K562 (cell line): Measurements from ENCODE around the gene VILL. TPM values are rescaled to one million over a fixed set of nuclear protein-coding genes. Genes with fewer than 3 reads are reported as not detected.
A peak's percentile ranks its signal among the peaks of the same experiment; 100 is the strongest.

Source experiments
- ATAC-seq: fragments of 200-7000 bp; cut with Tn5 transposase; 3 replicates; pipeline ENCODE4 v1.9.1; 2020; ENCODE audit warnings: moderate library complexity
- BruUV-seq: library from RNA; stranded (reverse); fragments of 400-500 nt; replicated peaks from 2 replicates; lab custom pipeline; 2021; lab: Mats Ljungman, UMichigan
- CTCF ChIA-PET: fragments of 300-600 bp; formaldehyde crosslinking; extraction: SDS; loops from one replicate; lab custom pipeline; 2021; ENCODE audit warnings: low intra/inter-chr PET ratio; lab: Yijun Ruan, JAX
- POLR2A ChIA-PET: fragments of 300-600, 350-650 bp; sonication (Branson Sonifier 250); formaldehyde crosslinking; extraction: SDS; loops from one replicate; lab custom pipeline; 2021; ENCODE audit warnings: antibody characterized with exemption, inconsistent platforms; lab: Yijun Ruan, JAX
- DNase-seq, 4 experiments: peaks; one replicate each; pipeline versions ENCODE4 v3.0.0 to v3.0.0-alpha.2; 2011 to 2018; ENCODE audit warnings: low spot score in 3 of 4, mixed read lengths in 3 of 4; ENCODE audit errors: extremely low read depth in 1 of 4
- FAIRE-seq: peaks from 2 replicates; lab custom pipeline; 2011; peaks lifted over from hg19 to GRCh38; lab: Jason Lieb, UNC
- H2AFZ ChIP-seq: 2 replicates; pipeline ENCODE4 v1.6.0; 2011; ENCODE audit warnings: low read depth, low read length, control low read depth, inconsistent platforms
- H3K27ac ChIP-seq: fragments of 200-600 bp; 3 replicates; pipeline ENCODE4 v1.8.0; 2011; ENCODE audit warnings: low read depth, mild to moderate bottlenecking, control low read depth, inconsistent platforms, low read length, moderate library complexity, mixed read lengths; ENCODE audit errors: extremely low read depth
- H3K27me3 ChIP-seq, 2 experiments: fragments of 300-600 bp in 1 of 2; 2 replicates in 1 of 2; 3 replicates in 1 of 2; pipeline versions ENCODE4 v1.6.0 to v1.8.0; 2011; ENCODE audit warnings: inconsistent platforms in 2 of 2, low read length in 2 of 2, mild to moderate bottlenecking in 1 of 2, mixed read lengths in 1 of 2, moderate library complexity in 1 of 2; ENCODE audit not compliant: control insufficient read depth in 2 of 2, insufficient read depth in 2 of 2
- H3K36me3 ChIP-seq: fragments of 300-600 bp; 3 replicates; pipeline ENCODE4 v1.8.0; 2011; ENCODE audit warnings: mild to moderate bottlenecking, low read length, inconsistent platforms; ENCODE audit not compliant: control insufficient read depth, insufficient read depth
- H3K4me1 ChIP-seq, 2 experiments: fragments of 200-600 bp in 1 of 2; replicated peaks in 1 of 2; 2 replicates in 1 of 2; 3 replicates in 1 of 2; pipeline versions ENCODE4 v1.5.1 to v1.8.0; 2011; ENCODE audit warnings: inconsistent platforms in 2 of 2, low read length in 2 of 2, mild to moderate bottlenecking in 1 of 2, mixed read lengths in 1 of 2, moderate library complexity in 1 of 2; ENCODE audit not compliant: control insufficient read depth in 2 of 2, insufficient read depth in 2 of 2
- H3K4me2 ChIP-seq: 2 replicates; pipeline ENCODE4 v1.6.1; 2011; ENCODE audit warnings: low read length, control low read depth, inconsistent platforms, mixed read lengths; ENCODE audit not compliant: insufficient read depth
- H3K4me3 ChIP-seq: fragments of 200-600 bp; sonication (generic), shearing (Covaris generic); 2 replicates; pipeline ENCODE4 v1.5.1; 2016; ENCODE audit warnings: control low read depth, inconsistent platforms
- H3K79me2 ChIP-seq: fragments of 200-600 bp; 3 replicates; pipeline ENCODE4 v1.8.0; 2011; ENCODE audit warnings: low read length, inconsistent platforms; ENCODE audit not compliant: control insufficient read depth, insufficient read depth
- H3K9ac ChIP-seq, 2 experiments: 2 replicates each; pipeline versions ENCODE4 v1.6.0 to v1.6.1; 2011; ENCODE audit warnings: low read depth in 2 of 2, low read length in 2 of 2, control low read depth in 1 of 2, inconsistent platforms in 1 of 2, mild to moderate bottlenecking in 1 of 2, mixed read lengths in 1 of 2; ENCODE audit not compliant: insufficient read depth in 1 of 2
- H3K9me1 ChIP-seq: one replicate; pipeline ENCODE4 v1.6.0; 2011; ENCODE audit warnings: inconsistent platforms, mild to moderate bottlenecking, low read length, moderate library complexity; ENCODE audit not compliant: control insufficient read depth, insufficient read depth
- H3K9me3 ChIP-seq: replicated peaks from 2 replicates; pipeline ENCODE4 v1.5.1; 2011; ENCODE audit warnings: low read depth, low read length, inconsistent platforms; ENCODE audit not compliant: control insufficient read depth, insufficient read depth
- H4K20me1 ChIP-seq: replicated peaks from 2 replicates; pipeline ENCODE4 v1.6.1; 2011; ENCODE audit warnings: low read length, inconsistent platforms, mixed read lengths; ENCODE audit not compliant: control insufficient read depth, insufficient read depth
- ARID2 ChIP-seq: fragments of 450-650 bp; IDR thresholded peaks from 2 replicates; pipeline ENCODE4 v1.6.1; 2017; ENCODE audit warnings: antibody characterized with exemption, mild to moderate bottlenecking
- HDGF ChIP-seq: fragments of 450-650 bp; IDR thresholded peaks from 2 replicates; pipeline ENCODE4 v1.6.1; 2016
- KAT8 ChIP-seq: fragments of 450-650 bp; IDR thresholded peaks from 2 replicates; pipeline ENCODE4 v1.6.1; 2016; ENCODE audit warnings: low read depth, mild to moderate bottlenecking
- MEIS2 ChIP-seq: fragments of 450-650 bp; IDR thresholded peaks from 2 replicates; pipeline ENCODE4 v1.6.1; 2014; ENCODE audit warnings: mild to moderate bottlenecking; ENCODE audit not compliant: partially characterized antibody
- THAP7 ChIP-seq: fragments of 250-450 bp; sonication (Bioruptor Pico); IDR thresholded peaks from 2 replicates; pipeline ENCODE4 v1.5.0; 2021
- ZBTB7A ChIP-seq: IDR thresholded peaks from 2 replicates; pipeline ENCODE4 v1.6.1; 2011; ENCODE audit warnings: low read depth, mild to moderate bottlenecking, low read length, moderate library complexity, borderline replicate concordance; ENCODE audit not compliant: control insufficient read depth
- WGBS: fragments of 100-300 bp; shearing (Covaris generic); methylation state at CpG from one replicate; pipeline ENCODE4 v1.1.6; 2016; ENCODE audit warnings: low coverage, mixed read lengths; ENCODE audit not compliant: insufficient coverage; ENCODE audit errors: missing lambda C conversion rate; 5-methylcytosine and 5-hydroxymethylcytosine counted together
- in situ Hi-C: fragments of 300-500 bp; cut with MboI; formaldehyde crosslinking; loops from 4 replicates; pipeline ENCODE4 v1.15.0; 2018; ENCODE audit warnings: inconsistent platforms, mixed read lengths
- intact Hi-C: fragments of 100-400 bp; cut with micrococcal nuclease; formaldehyde crosslinking; loops from 2 replicates; pipeline ENCODE4 v1.14.2; 2022
- polyA plus RNA-seq, 8 experiments: library from polyadenylated mRNA; depleted of rRNA in 4 of 8; stranded (reverse) in 5 of 8; unstranded in 3 of 8; fragments of >200 nt; fragmentation: Nextera tagmentation in 2 of 8; fragmentation: Illumina TruSeq in 1 of 8; extraction: Ambion mirVana in 2 of 8; extraction: Trizol in 1 of 8; gene quantifications; 2 replicates each; pipeline versions ENCODE4 v1.2.1 to v1.2.3, GENCODE V29; 2011 to 2014; ENCODE audit warnings: inconsistent platforms in 1 of 8, missing spikeins in 1 of 8
- total RNA-seq, 7 experiments: library from RNA; depleted of rRNA in 6 of 7; stranded (reverse); fragments of >200 nt in 6 of 7; fragmentation: Illumina TruSeq in 2 of 7; extraction: Trizol in 2 of 7; gene quantifications; 2 replicates each; pipeline versions ENCODE4 v1.2.1 to v1.2.3, GENCODE V29; 2011 to 2021; ENCODE audit warnings: low replicate concordance in 1 of 7

The VILL gene
- total and polyA plus RNA-seq, 9 of the 15 experiments (the other 6 are each of a cell fraction or from before 2014, with no cell fraction given): 0.11 to 16.0 (median 8.8) TPM

GRCh38 chr3:37988931-37989525, 1.6 kb upstream of the VILL start:
- H3K27me3 ChIP-seq: no peaks in the 10 kb centered on the region
- peak overlapping the region; percentile 25; the same call in 1 of the 2 replicates for H2AFZ ChIP-seq
- peaks cover 64 to 73% of the 10 kb centered on the region in 2 experiments for H3K4me1 ChIP-seq
- no peak for DNase-seq
- H3K9me1 ChIP-seq: no peaks in the 10 kb centered on the region
- in situ Hi-C loops (no loop called here), intact Hi-C loops (no loop called here)
- TF ChIP-seq HDGF (0 out of 2 replicates have a peak, but pooled peaks have one; percentile 14), MEIS2 (no peak)
- ChIA-PET POLR2A (interaction anchor here (1.9 kb wide), 1 partner anchor 18 kb away, joined by 5 read pairs; no protein-coding TSS in a partner anchor), CTCF (no interaction called here)
- no peak overlapping the region for H3K4me3 ChIP-seq
- no peak for FAIRE-seq
- BruUV-seq: no TSS peak
- H3K9ac ChIP-seq: peak overlapping the region in 1 of 2 experiments; percentile 39; a peak in 1 of 4 replicates
- H3K79me2 ChIP-seq: no peaks in the 10 kb centered on the region; the same call in 1 of the 3 replicates
- no peak overlapping the region for H3K4me2 ChIP-seq
- H3K36me3 ChIP-seq: no peaks in the 10 kb centered on the region
- H4K20me1 ChIP-seq: no peaks in the 10 kb centered on the region
- ATAC-seq: no peak
- H3K27ac ChIP-seq: no peak overlapping the region; the same call in 2 of the 3 replicates
- WGBS: 78% methylated on average over 15 of the region's 15 CpGs
- no peaks in the 10 kb centered on the region for H3K9me3 ChIP-seq

GRCh38 chr3:37989821-37990480, 635 bp upstream of the VILL start:
- in situ Hi-C loops (no loop called here), intact Hi-C loops (no loop called here)
- peak overlapping the region in 1 of 2 experiments; percentile 54; a peak in 2 of 4 replicates for H3K9ac ChIP-seq
- TF ChIP-seq ZBTB7A: 0 out of 2 replicates have a peak, but pooled peaks have one; percentile 20
- no peak for TF ChIP-seq ARID2
- no peak for TF ChIP-seq KAT8
- no peak for TF ChIP-seq THAP7 (CRISPR knock-in tag)
- WGBS: 84% methylated on average over 7 of the region's 7 CpGs
- no peaks in the 10 kb centered on the region for H3K36me3 ChIP-seq
- ChIA-PET CTCF (no interaction called here), POLR2A (interaction anchor here (1.9 kb wide), 1 partner anchor 17 kb away, joined by 5 read pairs; no protein-coding TSS in a partner anchor)
- BruUV-seq: no TSS peak
- no peak overlapping the region; the same call in 2 of the 3 replicates for H3K27ac ChIP-seq
- H3K4me1 ChIP-seq: peaks cover 60 to 78% of the 10 kb centered on the region in 2 experiments
- no peak for FAIRE-seq
- no peak overlapping the region for H3K4me3 ChIP-seq
- H3K9me1 ChIP-seq: no peaks in the 10 kb centered on the region
- ATAC-seq: no peak
- no peaks in the 10 kb centered on the region for H3K9me3 ChIP-seq
- H4K20me1 ChIP-seq: no peaks in the 10 kb centered on the region
- no peak for DNase-seq
- peaks cover 8% of the 10 kb centered on the region for H3K79me2 ChIP-seq
- H3K27me3 ChIP-seq: no peaks in the 10 kb centered on the region
- H2AFZ ChIP-seq: no peak overlapping the region
- no peak overlapping the region for H3K4me2 ChIP-seq
